Cardiac fibroblast (primary cell): ENCODE data around the gene ITGBL1.

Experiments
- DNase-seq, 2 donors: peaks; one replicate each; pipeline versions ENCODE4 v3.0.0 to v3.0.0-alpha.2; 2010; ENCODE audit warnings: low read depth in 2 of 2
- H3K4me3 ChIP-seq, 2 donors: replicated peaks in 1 of 2; 1 replicate in 1 of 2; 2 replicates in 1 of 2; pipeline ENCODE4 v1.5.1; 2011; ENCODE audit warnings: low read depth in 2 of 2, low read length in 2 of 2, mild to moderate bottlenecking in 2 of 2, moderate library complexity in 1 of 2
- CTCF ChIP-seq: IDR thresholded peaks from one replicate; pipeline ENCODE4 v1.5.1; 2011; ENCODE audit warnings: low read depth, mild to moderate bottlenecking, low read length, inconsistent platforms

ITGBL1 gene

GRCh38 chr13:101655435-101655834 is 203.0 kb downstream of the ITGBL1 start:
- TF ChIP-seq CTCF: no peak
- no peak overlapping the region for H3K4me3 ChIP-seq
- DNase-seq: no peak

GRCh38 chr13:101660711-101661110 is 208.2 kb downstream of the ITGBL1 start:
- DNase-seq: no peak
- TF ChIP-seq CTCF: no peak
- H3K4me3 ChIP-seq: no peak overlapping the region

- no peak for TF ChIP-seq CTCF
- DNase-seq: peak in 1 of 2 donors; percentile 31
- no peak overlapping the region for H3K4me3 ChIP-seq
Measured at GRCh38 chr13:101661839-101662238, 209.4 kb downstream of the ITGBL1 start.

DNA sequence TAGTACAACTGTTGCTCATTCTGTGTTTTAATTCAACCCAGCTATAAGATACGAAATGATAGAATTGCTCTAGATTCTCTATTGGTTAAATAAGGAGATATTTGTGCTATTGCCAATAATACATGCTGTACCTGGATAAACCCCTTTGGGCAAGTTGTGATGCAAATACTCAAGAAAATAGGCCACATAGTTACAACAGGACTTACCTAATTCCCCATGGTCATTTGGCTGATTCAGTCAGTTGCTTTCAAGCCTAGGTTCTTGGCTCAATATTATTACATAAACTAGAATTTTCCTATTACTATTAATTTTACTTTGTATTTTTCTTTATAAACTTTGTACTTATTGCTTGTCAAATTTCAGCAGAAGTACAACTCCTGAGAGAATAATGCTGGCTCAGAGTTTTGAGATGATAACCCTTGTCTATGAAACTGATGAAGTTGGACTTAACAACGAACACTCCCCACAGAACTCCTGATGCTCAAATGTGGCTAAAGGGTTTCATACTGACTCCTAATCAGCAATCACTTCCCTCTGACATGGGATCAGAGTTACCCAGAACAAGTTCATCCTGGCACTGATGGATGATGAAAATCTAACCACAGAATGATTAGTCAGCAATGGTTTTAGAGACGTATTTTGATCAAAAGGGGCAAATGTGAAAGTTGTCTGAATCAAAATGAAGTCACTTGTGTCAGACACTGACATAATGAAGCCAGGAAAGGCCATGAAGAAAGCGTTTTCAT is 221.1 kb downstream of the ITGBL1 start:
- no peak overlapping the region for H3K4me3 ChIP-seq
- TF ChIP-seq CTCF: no peak
- no peak for DNase-seq

- H3K4me3 ChIP-seq: no peak overlapping the region
- TF ChIP-seq CTCF: no peak
- no peak for DNase-seq
Measured at GRCh38 chr13:101681834-101682233, 229.4 kb downstream of the ITGBL1 start.

GRCh38 chr13:101686003-101686402 is 233.5 kb downstream of the ITGBL1 start:
- no peak overlapping the region for H3K4me3 ChIP-seq
- no peak for TF ChIP-seq CTCF
- DNase-seq: no peak

DNA sequence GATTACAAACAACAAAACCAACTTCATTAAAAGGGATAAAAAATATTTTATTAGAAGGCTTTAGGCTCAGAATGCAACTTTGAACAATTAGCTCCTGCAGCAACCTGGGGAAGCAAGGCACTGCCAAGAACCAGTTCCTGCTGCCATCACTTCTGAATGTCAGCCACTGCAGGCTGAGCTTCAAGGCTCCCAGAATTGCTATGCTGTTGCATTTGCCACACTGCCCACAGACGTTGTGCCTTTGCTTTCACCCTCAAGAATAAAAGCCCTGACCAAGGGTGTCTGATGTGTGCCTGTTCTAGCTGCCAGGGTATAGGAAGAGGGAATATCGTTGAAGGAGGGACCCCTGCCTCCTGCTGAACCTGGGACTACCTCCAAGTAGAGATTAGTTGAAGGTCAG is 238.4 kb downstream of the ITGBL1 start:
- no peak overlapping the region for H3K4me3 ChIP-seq
- TF ChIP-seq CTCF: no peak

More for the DNA sequence above, 238.4 kb downstream of the ITGBL1 start:
- no peak for DNase-seq
